GM12801 (cell line): ENCODE data around the gene FCF1.

Source experiments
- CTCF ChIP-seq: IDR thresholded peaks from one replicate; pipeline ENCODE4 v1.5.1; 2011; ENCODE audit warnings: control low read depth; ENCODE audit not compliant: insufficient read length; ENCODE audit errors: extremely low read depth

The FCF1 gene

DNA sequence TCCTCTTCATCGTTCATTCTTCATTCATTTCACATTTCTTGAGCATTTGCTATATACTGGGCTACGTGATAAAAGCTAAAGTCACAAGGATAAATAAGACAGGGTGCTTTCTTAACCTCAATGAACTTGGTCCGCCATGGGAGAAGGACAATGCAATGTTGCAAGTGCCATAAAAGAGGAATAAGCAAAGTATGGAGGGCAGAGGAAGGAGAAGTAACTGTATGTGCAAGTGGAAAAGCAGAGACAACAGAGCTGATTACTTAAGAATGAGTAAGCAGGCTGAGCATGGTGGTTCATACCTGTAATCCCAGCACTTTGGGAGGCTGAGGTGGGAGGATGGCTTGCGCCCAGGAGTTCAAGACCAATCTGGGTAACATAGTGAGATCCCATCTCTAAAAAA, 14.5 kb upstream of the FCF1 start:
- no peak for TF ChIP-seq CTCF

DNA sequence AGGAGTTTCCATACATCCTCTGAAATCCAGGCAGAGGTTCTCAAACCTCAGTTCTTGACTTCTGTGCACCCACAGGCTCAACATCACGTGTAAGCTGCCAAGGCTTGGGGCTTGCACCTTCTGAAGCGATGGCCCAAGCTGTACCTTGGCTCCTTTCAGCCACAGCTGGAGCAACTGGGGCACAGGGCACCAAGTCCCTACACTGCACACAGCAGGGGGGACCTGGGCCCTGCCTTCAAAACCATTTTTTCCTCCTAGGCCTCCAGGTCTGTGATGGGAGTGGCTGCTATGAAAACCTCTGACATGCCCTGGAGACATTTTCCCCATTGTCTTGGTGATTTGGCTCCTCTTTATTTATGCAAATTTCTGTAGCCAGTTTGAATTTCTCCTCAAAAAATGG, 10.7 kb upstream of the FCF1 start:
- no peak for TF ChIP-seq CTCF

DNA sequence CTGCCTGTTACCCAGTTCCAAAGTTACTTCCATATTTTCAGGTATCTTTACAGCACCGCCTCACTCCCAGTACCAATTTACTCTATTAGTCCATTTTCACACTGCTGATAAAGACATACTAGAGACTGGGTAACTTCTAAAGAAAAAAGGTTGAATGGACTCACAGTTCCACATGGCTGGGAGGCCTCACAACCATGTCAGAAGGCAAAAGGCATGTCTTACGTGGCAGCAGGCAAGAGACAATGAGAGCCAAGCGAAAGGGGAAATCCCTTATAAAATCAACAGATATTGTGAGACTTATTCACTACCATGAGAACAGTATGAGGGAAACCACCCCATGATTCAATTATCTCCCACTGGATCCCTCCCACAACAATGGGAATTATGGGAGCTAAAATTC, 9.9 kb upstream of the FCF1 start:
- no peak for TF ChIP-seq CTCF

- no peak for TF ChIP-seq CTCF
Measured at GRCh38 chr14:74704656-74705055, 8.3 kb upstream of the FCF1 start.

GRCh38 chr14:74705613-74706500, 7.1 kb upstream of the FCF1 start:
- no peak for TF ChIP-seq CTCF

DNA sequence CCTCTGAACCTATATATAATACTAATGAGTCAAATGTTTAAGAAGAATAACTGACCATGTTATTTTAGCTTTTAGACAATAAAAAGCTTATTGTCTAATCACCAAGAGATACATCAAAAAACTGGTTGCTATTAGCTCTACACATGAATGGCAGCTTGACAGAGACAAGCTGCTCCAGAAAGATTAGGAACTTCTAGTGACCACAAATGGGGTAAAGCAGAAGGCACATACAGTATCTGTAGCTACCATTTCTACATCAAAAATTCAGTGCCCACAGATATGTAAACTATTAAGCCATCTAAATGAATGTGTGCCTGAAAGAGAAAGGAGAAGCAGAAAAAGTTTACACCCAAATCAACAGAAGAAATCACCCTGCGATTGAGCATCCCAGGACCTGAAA, 2.5 kb upstream of the FCF1 start:
- no peak for TF ChIP-seq CTCF

DNA sequence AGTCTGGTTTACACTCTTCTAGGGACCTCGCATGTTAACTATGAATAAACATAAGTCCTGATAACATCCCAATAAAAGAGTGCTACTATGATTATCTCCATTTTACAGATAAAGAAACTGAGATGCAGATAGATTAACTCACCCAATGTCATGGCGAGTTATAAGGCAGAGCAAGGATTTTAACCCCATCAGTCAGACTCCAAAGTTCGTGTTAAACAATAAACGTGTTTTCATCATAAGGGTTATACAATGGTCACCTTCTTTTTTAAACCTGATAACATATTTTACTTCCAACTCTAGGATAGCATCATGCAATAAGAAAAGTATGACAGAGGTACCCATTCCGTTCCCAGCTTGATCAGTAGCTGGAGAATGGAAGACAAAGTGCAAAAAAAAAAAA, 1.3 kb upstream of the FCF1 start:
- TF ChIP-seq CTCF, result no peak

- TF ChIP-seq CTCF, result no peak
Measured at GRCh38 chr14:74713395-74713735, 421 bp downstream of the FCF1 start.
